SU-DHL-6 (cell line): ENCODE data around the gene ASH1L.

Source experiments
- CTCF ChIP-seq: fragments of 200-600 bp; sonication (generic); IDR thresholded peaks from one replicate; pipeline ENCODE4 v1.5.1; 2017; ENCODE audit warnings: antibody characterized with exemption, mild to moderate bottlenecking, low read length, moderate library complexity; ENCODE audit not compliant: insufficient read depth, poor library complexity, severe bottlenecking
- EZH2phosphoT487 ChIP-seq: fragments of 200-600 bp; sonication (generic), shearing (Covaris generic); conservative IDR thresholded peaks from 2 replicates; pipeline ENCODE4 v1.6.1; 2018; ENCODE audit warnings: mild to moderate bottlenecking, antibody characterized with exemption, low read length, moderate library complexity, mixed read lengths

DNA sequence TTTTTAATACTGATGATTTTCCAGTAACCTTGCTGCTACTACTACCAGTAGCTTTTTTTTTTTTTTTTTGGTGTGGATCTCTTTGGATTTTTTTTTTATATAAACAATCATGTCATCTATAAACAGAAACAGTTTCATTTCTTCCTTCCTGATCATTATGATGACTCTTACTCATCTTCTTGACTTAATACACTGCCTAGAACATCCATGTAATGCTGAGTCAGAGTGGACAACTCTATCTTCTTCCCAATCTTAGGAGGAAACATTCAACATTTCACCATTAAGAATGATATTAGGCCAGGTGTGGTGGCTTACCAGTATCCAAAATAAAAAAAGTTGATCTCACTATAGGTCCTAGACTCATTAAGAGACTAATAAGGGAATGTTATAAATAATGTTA lies 172.8 kb downstream of the ASH1L start:
- no peak for TF ChIP-seq CTCF
- no peak for TF ChIP-seq EZH2phosphoT487
